Tibial nerve (tissue), 4 donors: Measurements from ENCODE around the gene EPO. TPM values are rescaled to one million over a fixed set of nuclear protein-coding genes. Genes with fewer than 3 reads are reported as not detected.

Experiments used
- DNase-seq, 2 donors: peaks; one replicate each; pipeline ENCODE4 v3.0.0-alpha.2; 2019; ENCODE audit warnings: low spot score in 2 of 2
- H3K27ac ChIP-seq, 4 donors: fragments of 200-600 bp; sonication (generic) in 3 of 4; one replicate each; pipeline ENCODE4 v1.5.1; 2017 to 2019; ENCODE audit warnings: mild to moderate bottlenecking in 1 of 4
- H3K27me3 ChIP-seq, 2 donors: fragments of 200-600 bp; sonication (generic) in 1 of 2; one replicate each; pipeline versions ENCODE4 v1.5.1 to v1.6.0; 2017 to 2019
- H3K36me3 ChIP-seq, 3 donors: fragments of 200-600 bp; sonication (generic); one replicate each; pipeline ENCODE4 v1.5.1; 2018 to 2019
- H3K4me1 ChIP-seq, 4 donors: fragments of 200-600 bp; sonication (generic) in 3 of 4; one replicate each; pipeline ENCODE4 v1.5.1; 2017 to 2019
- H3K4me3 ChIP-seq, 4 donors: fragments of 200-600 bp; sonication (generic) in 3 of 4; one replicate each; pipeline ENCODE4 v1.5.1; 2017 to 2019; ENCODE audit warnings: mild to moderate bottlenecking in 1 of 4, moderate library complexity in 1 of 4
- H3K9me3 ChIP-seq, 4 donors: fragments of 200-600 bp; sonication (generic) in 3 of 4; one replicate each; pipeline ENCODE4 v1.5.1; 2017 to 2019
- EP300 ChIP-seq, 2 donors: sonication (generic); formaldehyde crosslinking; IDR thresholded peaks; one replicate each; pipeline ENCODE4 v1.6.1; 2017; ENCODE audit warnings: antibody characterized with exemption in 2 of 2, mild to moderate bottlenecking in 1 of 2
- POLR2A ChIP-seq, 2 donors: fragments of 450-650 bp; IDR thresholded peaks; one replicate each; pipeline ENCODE4 v1.6.1; 2017; ENCODE audit warnings: antibody characterized with exemption in 2 of 2, mild to moderate bottlenecking in 2 of 2, moderate library complexity in 2 of 2
- WGBS, 2 donors: methylation state at CpG; one replicate each; pipeline ENCODE4 v1.1.5; 2018; 5-methylcytosine and 5-hydroxymethylcytosine counted together
- total RNA-seq, 4 donors: library from RNA; depleted of rRNA; stranded (reverse); fragments of >200 nt; gene quantifications; one replicate each; pipeline ENCODE4 v1.1.0, GENCODE V29; 2016
- TF ChIP-seq, protein P1 (sequence below), 5 experiments: fragments of 200-600 bp in 3 of 5; fragments of 450-650 bp in 2 of 5; sonication (generic) in 3 of 5; IDR thresholded peaks; one replicate each; pipeline ENCODE4 v1.5.1; 2016 to 2019; ENCODE audit warnings: antibody characterized with exemption in 5 of 5, mild to moderate bottlenecking in 3 of 5, moderate library complexity in 2 of 5

EPO gene
- total RNA-seq, 4 donors from 2014 or later, result 0.30 to 0.59 TPM; not detected in 2

- Histone ChIP-seq H3K4me3 (no peak overlapping the region), H3K27me3 (no peaks in the 10 kb centered on the region), H3K27ac (no peak overlapping the region), H3K4me1 (peaks cover 0 to 57% (median 33%) of the 10 kb centered on the region in 4 donors), H3K9me3 (no peaks in the 10 kb centered on the region), H3K36me3 (peaks cover 11 to 77% (median 42%) of the 10 kb centered on the region in 3 donors)
- TF ChIP-seq, protein P1, sequence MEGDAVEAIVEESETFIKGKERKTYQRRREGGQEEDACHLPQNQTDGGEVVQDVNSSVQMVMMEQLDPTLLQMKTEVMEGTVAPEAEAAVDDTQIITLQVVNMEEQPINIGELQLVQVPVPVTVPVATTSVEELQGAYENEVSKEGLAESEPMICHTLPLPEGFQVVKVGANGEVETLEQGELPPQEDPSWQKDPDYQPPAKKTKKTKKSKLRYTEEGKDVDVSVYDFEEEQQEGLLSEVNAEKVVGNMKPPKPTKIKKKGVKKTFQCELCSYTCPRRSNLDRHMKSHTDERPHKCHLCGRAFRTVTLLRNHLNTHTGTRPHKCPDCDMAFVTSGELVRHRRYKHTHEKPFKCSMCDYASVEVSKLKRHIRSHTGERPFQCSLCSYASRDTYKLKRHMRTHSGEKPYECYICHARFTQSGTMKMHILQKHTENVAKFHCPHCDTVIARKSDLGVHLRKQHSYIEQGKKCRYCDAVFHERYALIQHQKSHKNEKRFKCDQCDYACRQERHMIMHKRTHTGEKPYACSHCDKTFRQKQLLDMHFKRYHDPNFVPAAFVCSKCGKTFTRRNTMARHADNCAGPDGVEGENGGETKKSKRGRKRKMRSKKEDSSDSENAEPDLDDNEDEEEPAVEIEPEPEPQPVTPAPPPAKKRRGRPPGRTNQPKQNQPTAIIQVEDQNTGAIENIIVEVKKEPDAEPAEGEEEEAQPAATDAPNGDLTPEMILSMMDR (IDR thresholded peaks at IDR 0.05), result no peak
- no peak for DNase-seq
- WGBS, 2 donors, result 84% methylated on average over 16 to 17 of the region's 17 CpGs
Measured at GRCh38 chr7:100685631-100686145, 34.6 kb upstream of the EPO start.

DNA sequence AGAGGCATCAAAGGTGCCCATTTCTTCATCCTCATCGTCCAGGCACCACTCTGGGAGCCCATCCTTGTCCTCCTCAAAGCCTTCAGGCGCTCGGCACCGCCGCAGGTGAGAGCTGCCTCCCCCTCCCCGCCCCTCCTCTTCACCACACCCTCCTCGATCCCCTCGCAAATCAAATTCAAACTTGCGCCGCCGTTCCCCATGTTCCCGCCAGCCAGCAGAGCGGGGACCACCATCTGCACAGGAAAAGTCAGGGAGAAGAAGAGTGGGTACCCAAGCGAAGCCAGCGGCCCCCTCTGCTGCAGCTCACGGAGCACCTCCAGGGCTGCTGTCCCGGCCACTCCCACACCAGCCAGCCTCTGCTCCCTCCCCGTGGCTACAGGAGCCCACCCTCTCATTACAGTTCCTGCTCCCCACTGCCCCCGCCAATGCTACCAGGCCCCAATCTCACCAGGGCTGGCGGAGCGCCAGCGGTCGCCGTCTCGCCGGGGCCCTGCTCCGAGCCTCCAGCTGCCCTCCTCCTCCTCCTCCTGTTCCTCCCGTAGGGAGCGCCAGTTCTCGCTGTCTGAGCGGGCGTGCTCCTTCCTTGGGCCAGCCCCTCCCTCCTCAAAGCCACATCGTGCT is 34.0 kb upstream of the EPO start:
- 70 to 75% methylated on average over 27 to 33 of the region's 33 CpGs for WGBS, 2 donors
- peaks cover 11 to 76% (median 42%) of the 10 kb centered on the region in 3 donors for H3K36me3 ChIP-seq

DNA sequence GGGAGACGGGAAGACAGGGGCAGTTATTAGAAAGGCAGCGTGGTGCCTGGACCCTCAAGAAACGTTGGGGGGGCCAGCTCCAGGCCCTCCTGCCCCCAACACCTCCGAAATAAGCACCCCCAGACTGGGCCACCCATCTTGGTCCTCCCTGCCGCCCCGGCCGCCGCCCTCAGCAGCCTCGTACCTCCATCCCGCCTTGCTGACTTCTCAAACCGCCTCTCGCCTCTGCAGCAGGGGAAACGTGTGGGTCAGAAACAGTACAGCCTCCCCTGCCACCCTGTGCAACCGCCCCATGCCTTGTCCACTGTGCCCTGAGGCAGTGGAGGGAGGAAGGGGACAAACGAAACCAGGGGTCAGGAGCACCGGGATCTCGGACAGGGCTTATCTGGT is 33.5 kb upstream of the EPO start:
- Histone ChIP-seq H3K27ac (peak overlapping the region in 2 of 4 donors; percentile 5 to 50), H3K36me3 (peaks cover 10 to 71% (median 42%) of the 10 kb centered on the region in 3 donors), H3K4me1 (peaks cover 0 to 57% (median 37%) of the 10 kb centered on the region in 4 donors), H3K4me3 (no peak overlapping the region), H3K27me3 (no peaks in the 10 kb centered on the region), H3K9me3 (no peaks in the 10 kb centered on the region)
- no peak for DNase-seq
- 86 to 90% methylated on average over 17 of the region's 17 CpGs for WGBS, 2 donors
- no peak for TF ChIP-seq EP300 (IDR thresholded peaks at IDR 0.05)
- TF ChIP-seq, protein P1 (IDR thresholded peaks at IDR 0.05), result no peak
- no peak for TF ChIP-seq POLR2A (IDR thresholded peaks at IDR 0.05)

More for the DNA sequence above, 34.0 kb upstream of the EPO start:
- Histone ChIP-seq H3K4me1 (peaks cover 0 to 57% (median 34%) of the 10 kb centered on the region in 4 donors), H3K9me3 (no peaks in the 10 kb centered on the region), H3K4me3 (no peak overlapping the region), H3K27ac (peak overlapping the region in 2 of 4 donors; percentile 5 to 50), H3K27me3 (no peaks in the 10 kb centered on the region)
- DNase-seq, result no peak
- TF ChIP-seq POLR2A (IDR thresholded peaks at IDR 0.05) (no peak), EP300 (IDR thresholded peaks at IDR 0.05) (no peak)
- TF ChIP-seq, protein P1 (IDR thresholded peaks at IDR 0.05), result no peak

DNA sequence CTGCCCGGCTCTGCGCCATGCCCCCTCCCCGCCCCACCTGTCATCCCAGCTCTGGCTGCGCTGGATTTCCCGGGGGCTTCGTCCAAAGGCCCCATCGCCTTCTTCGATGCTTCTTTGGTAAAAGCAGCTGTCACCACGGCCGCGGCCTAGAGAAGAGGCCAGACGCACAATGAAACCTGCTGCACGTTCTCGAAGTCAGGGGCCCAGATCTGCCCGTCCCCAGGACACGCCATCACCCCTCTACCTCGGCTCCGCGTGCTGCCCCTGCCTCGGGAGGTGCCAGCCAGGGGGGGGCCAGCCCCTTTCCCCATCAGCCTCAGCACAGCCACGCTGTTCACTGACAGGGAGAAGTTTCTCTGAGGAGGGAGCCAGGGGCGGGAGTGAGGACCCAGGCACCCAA is 33.0 kb upstream of the EPO start:
- Histone ChIP-seq H3K27me3 (no peaks in the 10 kb centered on the region), H3K9me3 (no peaks in the 10 kb centered on the region), H3K27ac (peak overlapping the region in 1 of 4 donors; percentile 67), H3K4me1 (peaks cover 0 to 58% (median 42%) of the 10 kb centered on the region in 4 donors), H3K4me3 (no peak overlapping the region), H3K36me3 (peaks cover 9 to 67% (median 42%) of the 10 kb centered on the region in 3 donors)
- 88 to 89% methylated on average over 16 to 22 of the region's 22 CpGs for WGBS, 2 donors
- no peak for DNase-seq
- TF ChIP-seq, protein P1 (IDR thresholded peaks at IDR 0.05), result no peak
- TF ChIP-seq POLR2A (IDR thresholded peaks at IDR 0.05) (no peak), EP300 (IDR thresholded peaks at IDR 0.05) (no peak)

DNA sequence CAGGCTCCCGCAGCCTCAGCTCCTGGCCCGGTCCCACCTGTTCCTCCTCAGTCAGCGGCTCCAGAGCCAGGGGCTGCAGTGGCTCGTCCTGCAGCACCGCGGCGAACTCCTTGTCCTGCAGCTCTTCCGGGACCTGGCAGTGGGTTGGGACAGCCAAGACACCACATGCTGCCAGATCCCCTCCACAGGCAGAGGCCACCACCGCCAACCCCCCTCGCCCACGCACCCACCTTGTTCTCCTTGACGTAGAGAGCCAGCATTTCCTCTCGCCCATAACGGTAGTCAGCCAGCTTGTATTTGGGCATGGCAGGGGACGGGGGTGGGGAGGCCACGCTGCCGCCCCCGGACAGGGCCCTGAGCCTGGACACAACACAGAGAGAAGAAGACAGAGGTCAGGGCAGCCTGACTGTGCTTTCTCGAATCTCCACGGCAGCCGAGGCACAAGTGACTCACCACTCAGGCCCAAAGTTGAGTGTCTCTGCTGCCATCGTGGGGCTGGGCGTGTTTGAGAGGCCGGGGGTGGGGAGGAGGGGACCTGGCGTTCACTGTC is 32.4 kb upstream of the EPO start:
- no peaks in the 10 kb centered on the region for H3K27me3 ChIP-seq
- H3K4me1 ChIP-seq, result peaks cover 0 to 60% (median 47%) of the 10 kb centered on the region in 4 donors
- peaks cover 9 to 61% (median 42%) of the 10 kb centered on the region in 3 donors for H3K36me3 ChIP-seq
- no peaks in the 10 kb centered on the region for H3K9me3 ChIP-seq
- peak overlapping the region in 2 of 4 donors; percentile 60 to 67 for H3K27ac ChIP-seq
- TF ChIP-seq EP300 (IDR thresholded peaks at IDR 0.05), result no peak
- no peak for TF ChIP-seq POLR2A (IDR thresholded peaks at IDR 0.05)
- TF ChIP-seq, protein P1 (IDR thresholded peaks at IDR 0.05), result no peak
- WGBS, 2 donors, result 66 to 77% methylated on average over 20 to 25 of the region's 25 CpGs
- no peak overlapping the region for H3K4me3 ChIP-seq
- DNase-seq, result no peak
